Measurements from ENCODE around the gene OPCML. TPM values are rescaled to one million over a fixed set of nuclear protein-coding genes. Genes with fewer than 3 reads are reported as not detected.

OPCML gene
- polyA plus RNA-seq, 3 donors = not detected

GRCh38 chr11:133530501-133530835 is 1.8 kb downstream of the OPCML start:
- Mint-ChIP-seq H3K36me3 (no peaks in the 10 kb centered on the region), H3K4me3 (no peak overlapping the region), H3K9me3 (peaks cover 0 to 9% (median 0%) of the 10 kb centered on the region in 7 donors), H3K4me1 (no peaks in the 10 kb centered on the region), H3K27ac (no peak overlapping the region), H3K27me3 (ENCODE audit: low read depth in 3 of 3) (peaks cover 22 to 35% (median 25%) of the 10 kb centered on the region in 3 donors)
- Histone ChIP-seq H3K9me3 (replicated peaks in 1 of 2; ENCODE audit: control insufficient read depth in 1 of 2, insufficient read depth in 1 of 2, low read length in 2 of 2) (peaks cover 0 to 6% of the 10 kb centered on the region in 2 donors), H3K79me2 (ENCODE audit: insufficient read depth, low read length) (no peaks in the 10 kb centered on the region), H3K36me3 (replicated peaks in 1 of 2; ENCODE audit: control insufficient read depth in 1 of 2, insufficient read depth in 2 of 2, low read length in 2 of 2) (no peaks in the 10 kb centered on the region), H3K4me3 (replicated peaks in 1 of 3; ENCODE audit: low read depth in 2 of 3, low read length in 3 of 3) (no peak overlapping the region), H2AFZ (ENCODE audit: insufficient read depth, low read depth, low read length, poor library complexity, severe bottlenecking) (no peak overlapping the region), H3K27me3 (ENCODE audit: control insufficient read depth in 2 of 2, insufficient read depth in 2 of 2, low read length in 2 of 2) (peaks cover 0 to 29% of the 10 kb centered on the region in 2 donors), H3K4me2 (replicated peaks; ENCODE audit: extremely low read depth, low read length, poor library complexity, severe bottlenecking) (no peak overlapping the region), H3K9ac (ENCODE audit: insufficient read depth, low read length, poor library complexity, severe bottlenecking) (no peak overlapping the region), H3K4me1 (ENCODE audit: control insufficient read depth in 1 of 2, insufficient read depth in 2 of 2, low read length in 2 of 2) (no peaks in the 10 kb centered on the region), H4K20me1 (ENCODE audit: insufficient read depth, low read length) (no peaks in the 10 kb centered on the region), H3K27ac (ENCODE audit: low read depth in 1 of 2, low read length in 2 of 2) (no peak overlapping the region)
- WGBS (ENCODE audit: insufficient coverage) = no CpG with 5 or more reads among the region's 3 CpGs
- intact Hi-C loops (cut with micrococcal nuclease) = no loop called here
- DNase-seq = no peak
- TF ChIP-seq CTCF (IDR thresholded peaks at IDR 0.05) = no peak

GRCh38 chr11:133529807-133530500 is 2.3 kb downstream of the OPCML start:
- Mint-ChIP-seq H3K27ac (no peak overlapping the region), H3K4me3 (no peak overlapping the region), H3K27me3 (ENCODE audit: low read depth in 3 of 3) (peaks cover 22 to 35% (median 25%) of the 10 kb centered on the region in 3 donors), H3K36me3 (no peaks in the 10 kb centered on the region), H3K4me1 (no peaks in the 10 kb centered on the region), H3K9me3 (peaks cover 0 to 9% (median 0%) of the 10 kb centered on the region in 7 donors)
- no peaks in the 10 kb centered on the region for H3K4me1 ChIP-seq (ENCODE audit: control insufficient read depth in 1 of 2, insufficient read depth in 2 of 2, low read length in 2 of 2)
- DNase-seq = no peak
- H3K36me3 ChIP-seq (replicated peaks in 1 of 2; ENCODE audit: control insufficient read depth in 1 of 2, insufficient read depth in 2 of 2, low read length in 2 of 2) = no peaks in the 10 kb centered on the region
- H2AFZ ChIP-seq (ENCODE audit: insufficient read depth, low read depth, low read length, poor library complexity, severe bottlenecking) = no peak overlapping the region
- H3K9ac ChIP-seq (ENCODE audit: insufficient read depth, low read length, poor library complexity, severe bottlenecking) = no peak overlapping the region
- peaks cover 0 to 29% of the 10 kb centered on the region in 2 donors for H3K27me3 ChIP-seq (ENCODE audit: control insufficient read depth in 2 of 2, insufficient read depth in 2 of 2, low read length in 2 of 2)
- H3K79me2 ChIP-seq (ENCODE audit: insufficient read depth, low read length) = no peaks in the 10 kb centered on the region
- H4K20me1 ChIP-seq (ENCODE audit: insufficient read depth, low read length) = no peaks in the 10 kb centered on the region
- no peak overlapping the region for H3K4me3 ChIP-seq (replicated peaks in 1 of 3; ENCODE audit: low read depth in 2 of 3, low read length in 3 of 3)
- intact Hi-C loops (cut with micrococcal nuclease) = no loop called here
- H3K4me2 ChIP-seq (replicated peaks; ENCODE audit: extremely low read depth, low read length, poor library complexity, severe bottlenecking) = no peak overlapping the region
- peaks cover 0 to 6% of the 10 kb centered on the region in 2 donors for H3K9me3 ChIP-seq (replicated peaks in 1 of 2; ENCODE audit: control insufficient read depth in 1 of 2, insufficient read depth in 1 of 2, low read length in 2 of 2)
- no peak for TF ChIP-seq CTCF (IDR thresholded peaks at IDR 0.05)
- no peak overlapping the region for H3K27ac ChIP-seq (ENCODE audit: low read depth in 1 of 2, low read length in 2 of 2)
- WGBS (ENCODE audit: insufficient coverage) = 17% methylated on average over 7 of the region's 18 CpGs
